ENCODE results near the gene RCAN1.
A peak's percentile ranks its signal among the peaks of the same experiment; 100 is the strongest.
"Not testable (repeated sequence)": the region's sequence is repeated elsewhere in the genome, so short reads cannot be mapped to it uniquely, and the experiment has no call there.

The RCAN1 gene

DNA sequence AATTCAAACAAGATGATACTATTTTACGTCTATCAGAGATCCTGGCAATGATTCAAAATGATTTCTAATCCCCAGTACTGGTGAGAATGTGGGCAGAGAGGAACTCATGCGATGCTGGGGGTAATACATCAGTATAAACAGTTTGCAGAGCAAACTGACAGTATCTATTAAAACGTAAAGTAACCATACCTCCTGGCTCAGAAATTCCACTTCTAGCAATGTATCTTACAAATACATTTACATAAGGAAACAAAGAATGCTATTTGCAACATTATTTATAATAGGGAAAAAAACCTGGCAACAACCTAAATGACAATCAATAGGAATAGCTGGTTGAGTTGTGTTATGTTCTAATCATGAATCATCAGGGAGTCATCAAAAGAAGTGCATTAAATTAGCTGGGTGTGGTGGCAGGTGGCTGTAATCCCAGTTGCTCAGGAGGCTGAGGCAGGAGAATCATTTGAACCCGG, 15.9 kb downstream of the RCAN1 start:
- no peak for DNase-seq

DNA sequence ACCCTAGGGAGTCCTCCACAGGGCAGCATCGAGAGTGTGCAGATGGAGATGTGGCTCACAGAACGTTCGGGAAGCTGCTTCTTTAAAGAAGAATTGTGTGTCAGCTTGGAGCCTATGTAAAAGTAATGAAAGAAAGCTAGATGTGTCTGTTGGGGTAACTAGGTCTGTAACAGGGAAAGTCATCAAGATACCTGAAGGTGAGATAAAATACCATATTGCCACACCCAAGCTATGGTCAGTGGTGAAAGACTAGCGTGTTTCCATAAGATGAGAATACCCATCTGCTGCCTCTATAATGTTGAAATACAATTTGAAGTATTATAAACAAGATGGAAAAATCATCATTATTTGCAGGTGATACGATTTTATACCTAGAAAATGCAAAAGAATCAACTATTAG, 17.5 kb downstream of the RCAN1 start:
- no peak for DNase-seq

DNA sequence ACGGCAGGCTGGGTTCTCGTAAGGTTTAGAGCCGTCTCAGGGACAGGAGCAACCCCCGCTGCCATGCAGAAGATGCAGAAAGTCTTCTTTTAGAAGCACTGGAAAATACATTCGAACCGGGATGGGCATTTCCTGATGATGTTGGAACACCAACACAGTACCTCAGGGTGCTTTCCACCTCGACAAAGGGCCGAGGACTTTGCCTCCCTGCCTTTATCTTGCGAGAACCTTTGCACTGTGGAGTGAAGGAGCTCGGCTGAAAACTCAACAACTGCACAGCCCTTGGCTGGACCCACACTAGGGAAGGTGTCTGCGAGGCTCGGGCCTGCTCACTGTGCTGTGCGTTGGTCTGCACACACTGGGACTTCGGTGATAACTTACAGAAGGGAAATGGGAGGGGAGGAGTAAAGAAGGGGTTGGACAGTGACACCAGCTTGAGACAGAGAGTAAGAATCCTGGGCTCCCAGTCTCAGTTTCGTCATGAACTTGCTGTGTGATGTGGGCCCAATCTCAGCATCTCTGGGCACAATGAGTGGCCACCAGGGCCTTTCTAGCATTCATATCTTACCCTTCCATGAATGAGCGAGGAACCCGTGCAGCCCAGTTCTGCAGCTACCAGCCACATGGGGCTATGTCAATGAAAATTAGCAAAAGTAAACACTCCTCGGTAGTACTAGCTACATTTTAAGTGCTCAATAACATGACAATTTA, 18.2 kb downstream of the RCAN1 start:
- DNase-seq, result no peak

DNA sequence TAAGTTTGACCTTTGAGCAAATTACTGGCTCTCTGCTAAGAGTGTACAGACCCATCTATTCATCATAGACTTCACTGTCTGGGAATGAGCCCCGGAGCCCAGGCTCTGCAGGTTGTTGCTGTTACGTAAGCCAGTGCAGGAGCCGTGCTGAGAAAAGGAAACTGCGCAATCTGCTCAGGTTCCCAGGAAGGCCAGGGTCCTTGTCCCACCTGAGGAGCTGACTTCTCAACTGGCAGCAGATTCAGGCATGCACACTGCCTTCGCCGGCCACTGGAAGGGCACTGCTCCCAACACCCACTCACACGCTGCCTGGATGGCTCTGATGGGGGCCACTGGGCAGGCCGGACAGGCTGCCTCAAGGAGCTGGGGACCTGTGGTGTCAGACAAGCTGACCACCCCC, 19.5 kb downstream of the RCAN1 start:
- DNase-seq, result no peak

DNA sequence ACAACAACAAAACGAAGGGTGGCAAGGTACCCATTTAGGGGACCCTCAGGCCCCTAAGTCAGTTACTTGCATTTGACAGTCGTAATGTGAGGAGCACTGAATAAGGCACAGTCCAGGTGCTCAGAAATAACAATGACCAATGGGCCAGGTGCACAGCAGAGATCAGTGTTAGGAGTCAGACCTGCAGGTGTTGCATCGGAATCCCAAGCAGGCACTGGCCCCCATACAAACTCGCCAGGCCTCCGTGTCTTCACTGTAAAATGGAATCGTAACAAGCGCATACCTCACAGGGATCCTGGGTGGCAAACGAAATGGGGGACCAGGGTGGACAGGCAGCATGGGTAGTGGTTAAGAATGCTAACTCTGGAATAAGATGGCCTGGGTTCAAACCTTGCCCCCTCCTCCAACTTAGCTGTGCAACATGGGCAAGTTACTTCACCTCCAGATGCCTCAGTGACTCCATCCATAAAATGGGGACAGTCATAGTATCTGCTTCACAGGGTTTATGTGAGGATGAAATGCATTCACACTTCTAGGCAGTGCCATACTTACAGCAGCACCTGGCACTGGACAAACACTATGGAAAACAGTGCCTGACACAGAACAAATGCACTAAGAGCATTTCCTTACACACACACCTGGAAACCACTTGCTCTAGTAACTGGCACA, 20.2 kb downstream of the RCAN1 start:
- DNase-seq, result no peak

DNA sequence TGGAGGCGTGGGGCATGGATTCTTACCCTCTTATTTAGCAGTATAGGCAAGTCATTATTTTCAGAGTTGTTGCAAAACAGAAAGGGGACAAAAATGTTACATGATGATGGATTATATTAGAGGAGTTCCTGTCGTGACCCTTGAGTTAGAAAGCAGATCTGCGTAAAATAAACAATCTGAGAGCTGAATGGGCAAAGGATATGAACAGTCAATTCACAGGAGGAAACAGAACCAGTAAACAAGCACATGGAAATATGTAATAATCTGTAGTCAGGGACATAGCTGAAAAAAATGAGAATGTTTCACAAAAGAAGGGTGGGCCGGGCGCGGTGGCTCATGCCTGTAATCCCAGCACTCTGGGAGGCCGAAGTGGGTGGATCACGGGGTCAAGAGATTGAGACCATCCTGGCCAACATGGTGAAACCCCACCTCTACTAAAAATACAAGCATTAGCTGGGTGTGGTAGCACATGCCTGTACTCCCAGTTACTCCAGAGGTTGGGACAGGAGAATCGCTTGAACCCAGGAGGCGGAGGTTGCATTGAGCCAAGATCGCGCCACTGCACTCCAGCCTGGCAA, 20.9 kb downstream of the RCAN1 start:
- no peak for DNase-seq

DNA sequence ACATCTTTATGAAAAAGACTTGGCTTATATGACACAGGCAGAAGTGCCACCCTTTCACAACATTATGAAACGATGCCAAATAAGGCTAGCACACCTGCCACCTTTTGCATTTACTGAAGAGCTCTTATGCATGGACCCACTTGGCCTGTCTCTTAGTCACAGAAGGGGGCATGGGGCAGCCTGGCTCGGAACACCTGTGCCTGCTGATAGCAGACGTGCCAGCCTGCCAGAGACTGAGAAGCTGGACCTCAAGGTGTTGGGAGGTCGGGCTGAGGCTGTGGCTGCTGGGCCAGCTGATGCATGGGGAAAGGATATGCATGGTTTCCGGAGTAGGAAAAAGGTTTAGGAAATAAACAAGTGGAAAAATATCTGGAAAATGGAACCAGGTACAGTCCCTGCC, 21.5 kb downstream of the RCAN1 start:
- DNase-seq, result no peak

DNA sequence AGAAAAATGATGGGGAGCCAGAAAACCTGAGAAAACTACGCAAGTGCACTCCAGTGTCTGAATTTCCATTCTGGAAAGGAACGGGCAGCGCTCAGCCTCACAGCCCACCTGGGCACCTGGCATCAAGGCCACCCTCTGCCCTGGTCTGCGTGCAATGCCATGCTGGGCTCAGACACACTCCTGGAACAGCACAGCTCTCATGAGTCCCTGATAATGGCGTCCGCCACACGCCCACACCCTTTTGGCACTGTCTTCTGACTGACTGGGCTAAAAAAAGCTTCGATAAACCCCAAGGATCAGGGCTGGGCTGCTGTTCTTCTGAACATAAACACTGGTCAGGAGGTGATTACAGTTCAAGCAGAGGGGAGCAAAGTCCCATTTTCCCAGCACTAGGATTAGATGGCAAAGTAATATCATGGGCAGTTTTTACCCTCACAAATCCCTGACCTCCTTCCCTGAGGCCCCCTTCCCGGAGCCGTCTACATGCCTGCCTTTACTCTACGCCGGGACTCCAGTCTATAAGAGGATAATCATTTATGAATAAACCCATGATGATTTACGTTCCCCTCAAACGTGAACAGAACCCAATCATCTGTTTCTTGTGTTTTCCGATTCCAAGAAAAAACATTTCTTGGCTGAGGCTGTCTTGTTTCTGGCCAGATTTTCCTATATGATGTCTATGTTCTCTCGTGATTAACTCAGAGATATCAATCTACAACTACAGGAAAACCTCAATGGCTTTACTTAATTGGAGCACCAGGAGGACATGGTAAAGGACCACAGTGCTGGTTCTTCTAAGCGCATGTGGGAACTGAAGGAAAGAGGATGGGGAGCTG, 22.6 kb downstream of the RCAN1 start:
- DNase-seq, result no peak

DNA sequence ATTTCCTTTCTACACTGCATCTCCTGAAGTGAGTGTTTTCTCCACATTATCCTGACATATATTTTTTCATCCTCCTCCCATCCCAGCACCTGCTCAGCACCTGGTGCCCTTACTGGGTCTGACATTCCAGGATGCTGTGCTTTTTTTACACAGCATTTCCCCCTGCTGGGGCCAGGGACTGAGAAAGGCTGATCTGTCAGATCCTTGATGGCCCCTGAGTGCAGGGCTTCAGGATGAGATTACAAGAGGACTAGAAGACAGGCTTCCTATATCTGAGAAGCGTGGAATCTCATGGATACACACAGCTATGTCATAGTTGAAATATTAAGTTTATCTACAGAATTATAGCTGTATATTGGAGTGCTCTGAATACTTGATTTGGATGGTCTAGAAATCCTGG, 24.4 kb downstream of the RCAN1 start:
- DNase-seq, result no peak

DNA sequence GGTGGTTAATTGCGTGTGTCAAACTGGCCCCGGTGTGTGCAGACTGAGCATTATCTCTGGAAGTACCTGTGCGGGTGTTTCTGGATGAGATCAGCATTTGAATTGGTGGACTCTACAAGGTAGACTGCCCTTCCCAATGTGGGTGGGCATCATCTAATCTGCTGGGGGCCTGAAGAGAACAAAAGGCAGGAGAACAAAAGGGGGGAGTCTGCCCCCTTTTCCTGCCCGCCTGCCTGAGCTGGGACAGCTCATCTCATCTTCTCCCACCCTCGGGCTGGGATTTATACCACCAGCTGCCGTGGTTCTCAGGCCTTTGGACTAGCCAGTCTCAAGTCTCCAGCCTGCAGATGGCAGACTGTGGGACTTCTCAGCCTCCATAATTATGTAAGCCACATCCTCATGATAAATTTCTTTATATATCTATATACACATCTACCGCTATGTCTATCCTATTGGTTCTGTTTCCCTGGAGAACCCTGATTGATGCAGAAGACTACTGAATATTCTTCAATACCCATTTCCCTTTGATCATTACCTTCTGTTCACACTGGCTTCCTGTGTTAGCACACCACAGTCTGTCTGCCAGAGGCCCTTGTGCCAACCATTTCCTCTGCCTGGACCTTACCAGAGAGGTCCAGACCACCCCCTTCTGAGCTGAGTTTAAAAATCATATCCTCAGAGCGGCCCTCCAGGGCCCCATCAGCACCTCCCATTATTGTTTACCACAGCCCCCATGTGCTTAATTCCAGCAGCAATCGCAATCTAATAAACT, 25.2 kb downstream of the RCAN1 start:
- DNase-seq, result no peak

DNA sequence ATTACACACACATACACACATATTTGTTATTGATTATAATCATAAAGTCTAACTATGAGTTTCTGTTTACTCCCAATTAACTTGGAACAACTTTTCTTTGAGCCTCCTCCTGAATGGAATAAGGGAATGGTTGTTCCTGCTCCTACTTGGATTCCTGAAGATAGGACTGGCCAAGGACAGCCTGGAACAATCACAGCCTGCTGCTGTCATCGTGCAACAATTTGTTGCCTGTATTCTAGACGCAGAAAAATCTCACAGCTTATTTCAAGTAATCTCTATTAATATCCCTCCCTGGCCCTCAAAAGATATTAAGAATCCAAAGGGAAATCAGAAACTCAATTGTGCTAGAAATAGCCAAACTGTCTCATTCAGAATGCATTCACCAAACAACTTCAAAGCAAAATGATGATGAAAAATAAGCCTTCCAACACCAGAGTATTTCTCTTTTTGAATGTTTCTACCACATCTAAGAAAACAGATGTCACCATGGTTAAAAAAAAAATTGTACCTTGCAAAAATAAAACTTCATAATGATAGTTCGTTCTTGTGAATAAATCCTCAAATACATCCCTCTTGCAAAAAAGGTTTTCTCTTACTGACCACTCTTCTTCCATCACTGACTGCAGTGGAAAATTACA, 30.9 kb downstream of the RCAN1 start:
- DNase-seq, result no peak

DNA sequence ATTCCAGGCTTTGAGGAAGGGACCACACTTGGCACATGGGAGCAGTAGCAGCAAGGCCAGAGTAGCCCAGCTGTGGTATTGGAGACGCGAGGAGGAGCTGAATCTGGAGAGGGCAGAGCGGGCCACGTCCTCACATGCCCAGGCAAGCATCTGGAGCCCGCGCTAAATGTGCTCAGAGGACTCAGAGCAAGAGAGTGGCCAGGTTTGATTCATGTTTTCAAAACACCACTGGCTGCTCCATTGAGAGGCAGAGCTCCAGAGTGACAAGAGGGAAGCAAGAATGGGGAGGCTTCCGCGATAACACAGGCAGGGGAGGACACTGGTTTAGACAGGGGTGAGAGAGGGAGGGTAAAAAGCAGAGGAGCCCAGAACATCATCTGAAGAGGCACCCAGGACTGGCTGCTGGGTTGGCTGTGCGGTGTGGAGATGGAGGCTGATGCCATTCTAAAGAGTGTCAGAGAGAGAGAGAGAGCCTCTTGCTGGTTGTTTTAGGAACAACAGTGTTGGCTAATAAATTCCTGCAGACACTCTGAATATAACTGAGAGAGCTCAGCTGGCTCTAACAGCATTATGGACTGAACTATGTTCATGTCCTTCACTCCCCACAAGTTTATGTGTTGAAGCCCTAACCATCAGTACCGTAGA, 32.3 kb downstream of the RCAN1 start:
- DNase-seq, result peak; percentile 21

DNA sequence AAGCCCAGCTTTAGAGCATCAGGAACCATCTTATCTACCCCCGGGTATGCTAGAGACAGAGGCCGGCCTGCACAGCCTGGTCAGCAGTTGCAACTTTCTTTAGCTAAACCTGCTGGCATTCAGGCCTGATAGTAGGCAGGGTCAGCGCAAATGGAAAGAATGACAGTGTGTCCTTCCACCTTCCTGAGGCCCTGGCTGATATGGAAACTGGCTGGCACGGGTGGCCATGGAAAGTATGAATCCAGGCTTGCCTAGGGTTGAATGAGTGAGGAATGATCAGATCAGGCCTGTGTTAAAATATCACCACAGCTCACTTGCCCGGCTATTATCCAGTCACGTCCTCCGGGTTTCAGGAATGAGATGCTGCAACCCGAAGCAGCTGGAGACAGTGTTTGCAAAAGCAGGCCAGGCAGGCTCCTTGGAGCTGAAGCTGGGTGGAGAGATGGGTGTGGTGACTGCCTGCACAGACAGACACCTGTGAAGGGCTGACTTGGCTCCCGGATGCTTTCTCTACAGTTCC, 34.7 kb downstream of the RCAN1 start:
- DNase-seq, result no peak

DNA sequence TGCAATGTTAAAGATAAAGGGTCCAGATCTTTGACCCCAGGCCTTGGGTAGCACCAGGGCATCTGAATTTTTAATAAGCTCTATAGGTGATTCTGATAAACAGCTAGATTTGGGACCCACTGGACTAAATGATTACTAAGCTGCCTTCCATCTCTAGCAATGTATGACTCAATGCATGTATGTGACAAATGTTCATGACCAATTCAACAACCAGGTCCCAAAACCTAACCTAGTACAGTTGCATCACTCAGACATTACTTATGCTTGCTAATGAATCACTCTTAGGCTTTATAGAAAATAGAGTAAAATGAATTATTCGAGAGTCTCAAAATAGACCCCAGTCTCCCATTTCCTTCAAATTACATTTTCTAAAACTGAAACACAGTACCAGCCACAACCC, 35.5 kb downstream of the RCAN1 start:
- no peak for DNase-seq

DNA sequence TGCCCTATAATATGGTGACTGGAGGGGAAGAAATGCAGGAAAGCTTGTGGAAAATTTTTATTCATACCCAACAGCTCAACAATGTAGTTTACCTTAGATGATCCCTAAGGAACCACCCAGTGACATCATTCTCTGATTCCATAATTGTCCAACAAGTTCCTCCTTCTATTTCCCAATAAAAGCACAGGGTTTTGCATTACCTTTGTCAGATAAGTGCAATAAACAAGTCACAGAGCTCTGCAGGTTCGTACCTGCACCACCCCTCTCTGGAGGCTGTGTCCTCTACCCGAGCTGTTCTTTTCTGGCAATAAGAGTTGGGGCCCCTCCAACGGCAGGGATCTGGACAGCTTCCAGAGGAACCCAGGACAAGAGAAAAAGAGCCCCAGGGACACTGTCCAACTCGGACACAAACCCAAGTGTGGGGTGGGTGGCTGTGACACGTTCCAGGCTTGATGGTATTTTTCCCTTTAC, 38.8 kb downstream of the RCAN1 start:
- DNase-seq, result no peak

DNA sequence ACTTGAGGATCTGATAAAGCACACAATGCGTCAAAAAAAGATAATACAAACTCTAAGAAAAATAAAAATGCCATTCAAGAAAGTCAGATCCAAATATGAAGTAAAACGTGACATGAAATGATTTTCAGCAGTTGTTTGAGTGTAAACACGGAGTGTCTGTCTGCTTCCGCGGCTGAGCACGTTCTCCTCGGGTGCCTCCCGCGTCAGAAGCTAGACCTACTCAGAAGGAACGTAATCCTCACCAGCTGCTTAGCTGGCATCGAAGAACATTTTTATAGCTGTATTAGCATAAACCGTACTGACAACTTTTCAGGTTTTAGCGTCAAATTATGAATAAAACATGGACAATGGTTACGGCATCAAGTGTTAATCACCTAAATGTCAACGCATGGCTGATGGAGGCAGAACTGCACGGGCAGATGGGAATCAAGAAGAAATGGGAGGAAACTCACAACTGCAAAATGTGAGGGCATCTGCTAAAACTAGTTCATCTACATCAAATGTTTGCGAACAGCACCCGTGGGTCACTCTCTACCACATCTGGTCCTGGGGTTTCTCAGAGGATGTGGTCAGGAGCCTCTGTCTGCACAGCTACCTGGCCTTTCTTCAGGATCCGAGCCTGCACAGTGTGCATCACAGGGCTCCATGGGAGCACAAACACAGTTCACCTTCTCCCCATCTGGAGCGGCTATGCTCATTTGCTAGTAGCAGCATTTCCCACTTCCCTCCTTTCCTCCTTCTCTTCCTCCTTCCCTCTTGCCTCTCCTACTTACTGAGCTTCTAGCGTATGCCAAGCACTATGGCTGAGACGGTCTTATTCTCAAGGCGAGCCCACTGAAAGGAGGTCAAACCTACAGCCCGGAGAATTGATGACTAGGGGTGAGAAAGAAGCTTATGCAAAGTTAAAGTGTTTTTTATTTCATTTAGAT, 40.0 kb downstream of the RCAN1 start:
- no peak for DNase-seq

DNA sequence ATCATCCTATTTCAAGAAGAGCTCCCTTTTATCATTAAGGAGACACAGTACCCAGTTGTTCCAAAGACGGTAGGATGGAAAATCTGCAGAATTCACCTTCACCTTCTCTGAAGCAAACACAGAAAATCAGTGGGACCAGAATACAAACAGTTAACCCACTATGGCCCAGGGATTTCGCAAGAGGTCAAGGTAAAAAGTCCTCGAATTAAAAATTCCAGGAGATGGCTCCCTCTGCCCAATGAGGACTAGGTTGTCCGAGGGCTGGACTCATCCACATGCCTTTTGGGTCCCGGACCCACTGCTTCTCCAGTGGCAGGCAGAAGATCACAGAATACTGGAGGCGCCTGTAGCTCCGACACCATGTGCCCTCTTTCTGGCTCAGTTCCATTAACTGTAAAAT, 42.9 kb downstream of the RCAN1 start:
- DNase-seq, result no peak

DNA sequence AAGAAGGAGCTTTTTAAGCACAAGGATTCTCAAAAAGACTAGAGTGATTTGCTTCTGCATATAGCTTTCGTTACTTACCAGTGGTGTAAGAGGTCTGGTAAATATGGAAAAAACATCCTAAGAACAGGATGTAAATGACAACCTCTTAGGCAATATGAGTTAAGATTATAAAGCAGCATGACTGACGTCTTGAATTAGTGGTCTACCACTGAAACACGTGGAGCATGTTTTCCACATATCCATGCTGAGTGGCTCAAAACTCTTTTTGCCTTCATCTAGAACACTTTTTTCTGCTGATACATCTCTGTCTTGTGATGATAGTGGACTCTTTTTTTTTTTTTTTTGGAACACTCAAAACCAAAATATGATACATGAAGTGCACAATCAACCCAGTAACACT, 44.6 kb downstream of the RCAN1 start:
- DNase-seq, result no peak

DNA sequence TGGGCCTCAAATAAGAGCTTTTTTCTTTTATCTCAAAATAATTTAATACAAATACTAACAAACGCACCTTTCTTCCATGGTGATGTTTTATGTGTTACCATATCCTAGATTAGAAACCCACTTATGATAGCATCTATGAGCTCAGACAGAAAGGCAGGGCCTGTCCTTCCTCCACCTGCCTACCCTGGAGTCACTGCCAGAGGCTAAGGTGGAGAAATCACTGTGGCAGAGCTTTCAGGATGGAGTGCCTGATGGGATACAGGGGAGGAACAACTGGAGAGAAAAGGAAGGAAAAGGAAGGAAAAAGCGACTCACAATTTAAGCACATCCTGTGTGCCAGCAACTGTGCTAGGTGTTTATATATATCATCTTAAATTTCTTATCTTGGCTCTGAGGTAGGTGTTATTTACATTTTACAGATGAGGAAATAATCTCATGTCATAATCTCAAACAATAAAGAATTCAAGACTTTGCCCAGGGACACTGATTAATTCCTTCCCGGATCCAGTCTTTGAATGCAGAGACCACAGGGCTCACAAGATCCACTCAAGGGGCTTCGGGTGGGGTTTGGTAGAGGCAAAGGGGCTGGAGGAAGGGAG, 45.4 kb downstream of the RCAN1 start:
- DNase-seq, result no peak

DNA sequence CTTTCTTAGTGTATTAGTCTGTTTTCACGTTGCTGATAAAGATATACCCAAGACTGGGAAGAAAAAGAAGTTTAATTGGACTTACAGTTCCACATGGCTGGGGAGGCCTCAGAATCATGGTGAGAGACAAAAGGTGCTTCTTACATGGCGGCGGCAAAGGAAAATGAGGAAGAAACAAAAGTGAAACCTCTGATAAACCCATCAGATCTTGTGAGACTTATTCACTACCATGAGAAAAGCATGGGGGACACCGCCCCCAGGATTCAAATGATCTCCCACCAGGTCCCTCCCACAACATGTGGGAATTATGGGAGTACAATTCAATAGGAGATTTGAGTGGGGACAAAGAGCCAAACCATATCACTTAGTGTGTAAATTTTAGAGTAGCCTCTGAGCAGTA, 46.1 kb downstream of the RCAN1 start:
- not testable (repeated sequence) for DNase-seq
